ENCODE measurements around the gene TRIP13. TPM values are rescaled to one million over a fixed set of nuclear protein-coding genes. Genes with fewer than 3 reads are reported as not detected.
"Not testable (repeated sequence)": the region's sequence is repeated elsewhere in the genome, so short reads cannot be mapped to it uniquely, and the experiment has no call there.

TRIP13 gene
- total RNA-seq, 1 experiment from 2014 or later = 42.6 TPM

- Histone ChIP-seq H2BK12ac (ENCODE audit: insufficient read length, low read depth, low read length) (no peak overlapping the region), H3K27me3 (ENCODE audit: insufficient read depth, low read length) (no peaks in the 10 kb centered on the region), H3K56ac (ENCODE audit: insufficient read length, low read depth, low read length) (no peak overlapping the region), H3K14ac (ENCODE audit: insufficient read depth, low read length) (no peak overlapping the region), H3K23me2 (ENCODE audit: insufficient read length, low read depth, low read length, poor library complexity, severe bottlenecking) (no peaks in the 10 kb centered on the region), H2AK5ac (ENCODE audit: insufficient read length, low read length) (no peak overlapping the region), H2BK15ac (ENCODE audit: low read depth, low read length) (no peak overlapping the region), H3T11ph (ENCODE audit: low read length) (no peak overlapping the region), H4K8ac (replicated peaks; ENCODE audit: insufficient read length, low read depth, low read length) (no peak overlapping the region), H2AFZ (ENCODE audit: low read length) (no peak overlapping the region), H3K4me2 (ENCODE audit: insufficient read depth, insufficient read length, low read length) (no peak overlapping the region), H3K4ac (ENCODE audit: low read depth, low read length) (no peak overlapping the region), H3K9ac (ENCODE audit: extremely low read depth, insufficient read length, low read length) (no peak overlapping the region), H2BK20ac (ENCODE audit: low read depth, low read length, poor library complexity, severe bottlenecking) (no peak overlapping the region), H3K18ac (ENCODE audit: insufficient read length, low read depth, low read length) (no peak overlapping the region), H3K9me3 (ENCODE audit: control insufficient read depth, low read depth, low read length) (no peaks in the 10 kb centered on the region), H3K23ac (ENCODE audit: insufficient read length, low read depth, low read length) (no peak overlapping the region), H3K4me1 (ENCODE audit: insufficient read depth, low read length) (no peaks in the 10 kb centered on the region), H4K5ac (ENCODE audit: insufficient read length, low read depth, low read length) (no peak overlapping the region), H4K91ac (ENCODE audit: insufficient read length, low read depth, low read length) (no peak overlapping the region), H3K79me2 (ENCODE audit: insufficient read depth, low read length) (no peaks in the 10 kb centered on the region), H3K27ac (ENCODE audit: insufficient read length, low read depth, low read length) (no peak overlapping the region), H3K79me1 (ENCODE audit: insufficient read depth, low read depth, low read length, poor library complexity, severe bottlenecking) (no peaks in the 10 kb centered on the region), H2BK5ac (ENCODE audit: insufficient read length, low read length) (no peak overlapping the region), H2BK120ac (ENCODE audit: low read depth, low read length, poor library complexity, severe bottlenecking) (no peak overlapping the region), H4K20me1 (ENCODE audit: control insufficient read depth, insufficient read depth, insufficient read length) (no peaks in the 10 kb centered on the region)
- no peak overlapping the region for H3K27ac Mint-ChIP-seq
- H3K9me3 Mint-ChIP-seq = peaks cover 0 to 3% of the 10 kb centered on the region in 2 experiments; a peak in 3 of 5 replicates
- no peak for DNase-seq
- H3K27me3 Mint-ChIP-seq (ENCODE audit: low read depth) = peaks cover 28% of the 10 kb centered on the region
- H3K4me3 Mint-ChIP-seq = no peak overlapping the region
- no CpG with 5 or more reads among the region's 7 CpGs for WGBS (ENCODE audit: extremely low coverage, insufficient read length, low lambda C conversion rate)
- peaks cover 3% of the 10 kb centered on the region in 2 experiments; a peak in 1 of 4 replicates for H3K4me1 Mint-ChIP-seq
- no peak for TF ChIP-seq CTCF (conservative IDR thresholded peaks at IDR 0.05)
- no peaks in the 10 kb centered on the region for H3K36me3 Mint-ChIP-seq (ENCODE audit: insufficient read depth in 1 of 3, low read depth in 3 of 3)
Measured at GRCh38 chr5:939368-939767, 46.7 kb downstream of the TRIP13 start.

- H3K4me1 Mint-ChIP-seq; H3K27ac ChIP-seq (ENCODE audit: insufficient read length, low read depth, low read length); H3K9me3 ChIP-seq (ENCODE audit: control insufficient read depth, low read depth, low read length); H2AFZ ChIP-seq (ENCODE audit: low read length); H3K4me2 ChIP-seq (ENCODE audit: insufficient read depth, insufficient read length, low read length); H2BK12ac ChIP-seq (ENCODE audit: insufficient read length, low read depth, low read length); H3K18ac ChIP-seq (ENCODE audit: insufficient read length, low read depth, low read length); H3K4me3 Mint-ChIP-seq; H2AK5ac ChIP-seq (ENCODE audit: insufficient read length, low read length); H3K79me1 ChIP-seq (ENCODE audit: insufficient read depth, low read depth, low read length, poor library complexity, severe bottlenecking); H2BK5ac ChIP-seq (ENCODE audit: insufficient read length, low read length); H3K23ac ChIP-seq (ENCODE audit: insufficient read length, low read depth, low read length); H4K20me1 ChIP-seq (ENCODE audit: control insufficient read depth, insufficient read depth, insufficient read length); H3K56ac ChIP-seq (ENCODE audit: insufficient read length, low read depth, low read length); H4K5ac ChIP-seq (ENCODE audit: insufficient read length, low read depth, low read length); H3K9me3 Mint-ChIP-seq; H4K91ac ChIP-seq (ENCODE audit: insufficient read length, low read depth, low read length); H3K36me3 Mint-ChIP-seq (ENCODE audit: insufficient read depth in 1 of 3, low read depth in 3 of 3); H3K27me3 ChIP-seq (ENCODE audit: insufficient read depth, low read length); H2BK120ac ChIP-seq (ENCODE audit: low read depth, low read length, poor library complexity, severe bottlenecking); H3K4ac ChIP-seq (ENCODE audit: low read depth, low read length); H3K79me2 ChIP-seq (ENCODE audit: insufficient read depth, low read length); H3K27ac Mint-ChIP-seq; H4K8ac ChIP-seq (replicated peaks; ENCODE audit: insufficient read length, low read depth, low read length); H3K23me2 ChIP-seq (ENCODE audit: insufficient read length, low read depth, low read length, poor library complexity, severe bottlenecking); H2BK20ac ChIP-seq (ENCODE audit: low read depth, low read length, poor library complexity, severe bottlenecking); H3K14ac ChIP-seq (ENCODE audit: insufficient read depth, low read length); H3K9ac ChIP-seq (ENCODE audit: extremely low read depth, insufficient read length, low read length); DNase-seq; H2BK15ac ChIP-seq (ENCODE audit: low read depth, low read length); H3K4me1 ChIP-seq (ENCODE audit: insufficient read depth, low read length); H3T11ph ChIP-seq (ENCODE audit: low read length): not testable (repeated sequence)
- H3K27me3 Mint-ChIP-seq (ENCODE audit: low read depth) = peaks cover 36% of the 10 kb centered on the region
- WGBS (ENCODE audit: extremely low coverage, insufficient read length, low lambda C conversion rate) = no CpG with 5 or more reads among the region's 2 CpGs
Measured at GRCh38 chr5:940741-941140, 48.1 kb downstream of the TRIP13 start.

Measured in H9 (cell line).